HepG2 (cell line): ENCODE data around the gene FCGR3A.

ENCODE experiments used
- AHDC1 ChIP-seq: sonication (generic); formaldehyde crosslinking; IDR thresholded peaks from 2 replicates; pipeline ENCODE4 v1.5.1; 2020; ENCODE audit warnings: mild to moderate bottlenecking, missing genetic modification reagents, borderline replicate concordance
- ATAD3A ChIP-seq: sonication (generic); formaldehyde crosslinking; IDR thresholded peaks from 2 replicates; pipeline ENCODE4 v1.4.0; 2020; ENCODE audit warnings: missing genetic modification reagents
- EP300 ChIP-seq, 3 experiments: sonication (generic) in 1 of 3; formaldehyde crosslinking in 1 of 3; IDR thresholded peaks; 2 replicates each; pipeline versions ENCODE4 v1.5.1 to v1.6.1; 2011 to 2020; ENCODE audit warnings: low read depth in 2 of 3, low read length in 2 of 3, borderline replicate concordance in 1 of 3, improper control_type of control experiment in 1 of 3, mild to moderate bottlenecking in 1 of 3, missing genetic modification reagents in 1 of 3, moderate library complexity in 1 of 3
- HOXA7 ChIP-seq: sonication (generic); formaldehyde crosslinking; IDR thresholded peaks from 2 replicates; pipeline ENCODE4 v1.8.1; 2022; ENCODE audit warnings: mild to moderate bottlenecking, missing genetic modification reagents, moderate library complexity
- POLR2AphosphoS2 ChIP-seq: IDR thresholded peaks from 2 replicates; pipeline ENCODE4 v1.6.1; 2011; ENCODE audit warnings: low read depth, low read length, improper control_type of control experiment
- SIN3B ChIP-seq: fragments of 150-350 bp; IDR thresholded peaks from 2 replicates; pipeline ENCODE4 v1.6.1; 2014; ENCODE audit warnings: low read length
- SNAPC2 ChIP-seq: sonication (generic); formaldehyde crosslinking; IDR thresholded peaks from 2 replicates; pipeline ENCODE4 v1.8.1; 2022; ENCODE audit warnings: mild to moderate bottlenecking, missing genetic modification reagents
- SUZ12 ChIP-seq: fragments of 150-350 bp; IDR thresholded peaks from 2 replicates; pipeline ENCODE4 v1.6.1; 2014; ENCODE audit warnings: low read depth, low read length

- TF ChIP-seq AHDC1 (CRISPR knock-in tag) = no peak
- TF ChIP-seq SUZ12 = no peak
- TF ChIP-seq HOXA7 (CRISPR knock-in tag) = no peak
- TF ChIP-seq ATAD3A = no peak
- TF ChIP-seq POLR2AphosphoS2 = no peak
- TF ChIP-seq EP300 (IDR thresholded peaks at IDR 0.05; ENCODE audit: low read depth in 2 of 2, low read length in 2 of 2) = no peak
- TF ChIP-seq EP300 (CRISPR knock-in tag; IDR thresholded peaks at IDR 0.05; ENCODE audit: borderline replicate concordance) = no peak
- no peak for TF ChIP-seq SNAPC2
- TF ChIP-seq SIN3B = no peak
These were observed 39.1 kb downstream of the FCGR3A start for GRCh38 chr1:161510477-161510876.
